ENCODE measurements around the gene TMUB2. TPM values are rescaled to one million over a fixed set of nuclear protein-coding genes. Genes with fewer than 3 reads are reported as not detected.

TMUB2 gene
- total and polyA plus RNA-seq, 9 of the 15 experiments (the other 6 are each of a cell fraction or from before 2014, with no cell fraction given): 4.1 to 29.8 (median 16.3) TPM

DNA sequence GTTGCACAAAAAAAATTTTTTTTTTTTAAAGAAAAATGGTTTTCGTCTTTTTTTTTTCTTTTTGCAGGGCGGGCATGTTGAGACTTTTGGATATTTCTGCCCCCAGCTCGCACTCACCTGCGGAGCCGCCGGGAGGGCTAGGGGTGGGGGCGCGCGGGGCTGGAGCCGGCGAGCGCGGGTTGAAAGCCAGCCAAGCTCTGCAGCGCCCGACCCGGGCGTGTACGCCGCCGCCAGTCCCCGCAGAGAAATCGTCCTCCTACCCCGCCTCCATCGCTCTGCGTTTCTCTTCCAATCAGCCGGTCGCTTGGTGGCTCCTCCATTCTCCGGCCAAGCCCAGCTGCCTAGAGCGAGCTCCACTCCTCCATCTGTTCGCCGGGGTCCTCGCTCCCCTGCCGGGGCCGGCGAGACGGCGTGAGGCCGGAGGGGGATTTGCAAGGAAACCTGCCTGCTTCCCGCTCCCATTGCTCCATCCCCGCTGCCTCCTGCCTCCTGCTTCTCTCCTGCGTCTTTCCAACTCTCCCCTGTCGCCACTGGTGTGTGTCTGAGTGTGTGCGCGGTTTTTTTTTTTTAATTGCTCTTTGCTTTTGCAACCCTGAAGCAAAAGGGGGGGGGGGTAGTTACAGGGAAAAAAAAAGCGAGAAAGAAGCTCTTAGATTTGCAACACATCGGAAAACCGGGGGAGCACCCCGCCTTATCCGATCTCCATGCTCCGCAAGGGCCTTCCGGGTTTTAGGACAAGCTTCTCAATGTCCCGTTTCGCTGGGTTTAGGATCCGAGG is 34.5 kb downstream of the TMUB2 start (continued):
- TF ChIP-seq, protein P1, sequence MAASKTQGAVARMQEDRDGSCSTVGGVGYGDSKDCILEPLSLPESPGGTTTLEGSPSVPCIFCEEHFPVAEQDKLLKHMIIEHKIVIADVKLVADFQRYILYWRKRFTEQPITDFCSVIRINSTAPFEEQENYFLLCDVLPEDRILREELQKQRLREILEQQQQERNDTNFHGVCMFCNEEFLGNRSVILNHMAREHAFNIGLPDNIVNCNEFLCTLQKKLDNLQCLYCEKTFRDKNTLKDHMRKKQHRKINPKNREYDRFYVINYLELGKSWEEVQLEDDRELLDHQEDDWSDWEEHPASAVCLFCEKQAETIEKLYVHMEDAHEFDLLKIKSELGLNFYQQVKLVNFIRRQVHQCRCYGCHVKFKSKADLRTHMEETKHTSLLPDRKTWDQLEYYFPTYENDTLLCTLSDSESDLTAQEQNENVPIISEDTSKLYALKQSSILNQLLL (CRISPR knock-in tag; IDR thresholded peaks at IDR 0.05; ENCODE audit: borderline replicate concordance): no peak
- no peak for TF ChIP-seq ZNF133 (CRISPR knock-in tag; IDR thresholded peaks at IDR 0.05)
- TF ChIP-seq, protein P2, sequence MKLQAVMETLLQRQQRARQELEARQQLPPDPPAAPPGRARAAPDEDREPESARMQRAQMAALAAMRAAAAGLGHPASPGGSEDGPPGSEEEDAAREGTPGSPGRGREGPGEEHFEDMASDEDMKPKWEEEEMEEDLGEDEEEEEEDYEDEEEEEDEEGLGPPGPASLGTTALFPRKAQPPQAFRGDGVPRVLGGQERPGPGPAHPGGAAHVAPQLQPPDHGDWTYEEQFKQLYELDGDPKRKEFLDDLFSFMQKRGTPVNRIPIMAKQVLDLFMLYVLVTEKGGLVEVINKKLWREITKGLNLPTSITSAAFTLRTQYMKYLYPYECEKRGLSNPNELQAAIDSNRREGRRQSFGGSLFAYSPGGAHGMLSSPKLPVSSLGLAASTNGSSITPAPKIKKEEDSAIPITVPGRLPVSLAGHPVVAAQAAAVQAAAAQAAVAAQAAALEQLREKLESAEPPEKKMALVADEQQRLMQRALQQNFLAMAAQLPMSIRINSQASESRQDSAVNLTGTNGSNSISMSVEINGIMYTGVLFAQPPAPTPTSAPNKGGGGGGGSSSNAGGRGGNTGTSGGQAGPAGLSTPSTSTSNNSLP (IDR thresholded peaks at IDR 0.05; ENCODE audit: borderline replicate concordance, low read depth, low read length): no peak
- TF ChIP-seq, protein P3, sequence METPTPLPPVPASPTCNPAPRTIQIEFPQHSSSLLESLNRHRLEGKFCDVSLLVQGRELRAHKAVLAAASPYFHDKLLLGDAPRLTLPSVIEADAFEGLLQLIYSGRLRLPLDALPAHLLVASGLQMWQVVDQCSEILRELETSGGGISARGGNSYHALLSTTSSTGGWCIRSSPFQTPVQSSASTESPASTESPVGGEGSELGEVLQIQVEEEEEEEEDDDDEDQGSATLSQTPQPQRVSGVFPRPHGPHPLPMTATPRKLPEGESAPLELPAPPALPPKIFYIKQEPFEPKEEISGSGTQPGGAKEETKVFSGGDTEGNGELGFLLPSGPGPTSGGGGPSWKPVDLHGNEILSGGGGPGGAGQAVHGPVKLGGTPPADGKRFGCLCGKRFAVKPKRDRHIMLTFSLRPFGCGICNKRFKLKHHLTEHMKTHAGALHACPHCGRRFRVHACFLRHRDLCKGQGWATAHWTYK (CRISPR knock-in tag; IDR thresholded peaks at IDR 0.05): no peak
- TF ChIP-seq YY1 (IDR thresholded peaks at IDR 0.05; ENCODE audit: borderline replicate concordance in 1 of 3, control insufficient read depth in 1 of 3, extremely low read depth in 1 of 3, insufficient read depth in 3 of 3, insufficient read length in 1 of 3, insufficient replicate concordance in 2 of 3, low read depth in 1 of 3, low read length in 2 of 3): peak in 2 of 3 experiments; percentile 54 to 76
- no peak for TF ChIP-seq PML (IDR thresholded peaks at IDR 0.05; ENCODE audit: low read length)
- 0 out of 4 replicates have a peak, but pooled peaks of 1 of the 2 experiments have one; percentile 29 for TF ChIP-seq NONO (IDR thresholded peaks at IDR 0.05; ENCODE audit: low read depth in 2 of 2, low read length in 1 of 2)
- TF ChIP-seq KDM5B (IDR thresholded peaks at IDR 0.05; ENCODE audit: insufficient replicate concordance, low read depth, low read length): peak; percentile 65
- TF ChIP-seq, protein P4, sequence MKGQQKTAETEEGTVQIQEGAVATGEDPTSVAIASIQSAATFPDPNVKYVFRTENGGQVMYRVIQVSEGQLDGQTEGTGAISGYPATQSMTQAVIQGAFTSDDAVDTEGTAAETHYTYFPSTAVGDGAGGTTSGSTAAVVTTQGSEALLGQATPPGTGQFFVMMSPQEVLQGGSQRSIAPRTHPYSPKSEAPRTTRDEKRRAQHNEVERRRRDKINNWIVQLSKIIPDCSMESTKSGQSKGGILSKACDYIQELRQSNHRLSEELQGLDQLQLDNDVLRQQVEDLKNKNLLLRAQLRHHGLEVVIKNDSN (CRISPR knock-in tag; IDR thresholded peaks at IDR 0.05): no peak
- TF ChIP-seq RBFOX2 (IDR thresholded peaks at IDR 0.05; ENCODE audit: low read depth, low read length): peak; percentile 59
- TF ChIP-seq, protein P5, sequence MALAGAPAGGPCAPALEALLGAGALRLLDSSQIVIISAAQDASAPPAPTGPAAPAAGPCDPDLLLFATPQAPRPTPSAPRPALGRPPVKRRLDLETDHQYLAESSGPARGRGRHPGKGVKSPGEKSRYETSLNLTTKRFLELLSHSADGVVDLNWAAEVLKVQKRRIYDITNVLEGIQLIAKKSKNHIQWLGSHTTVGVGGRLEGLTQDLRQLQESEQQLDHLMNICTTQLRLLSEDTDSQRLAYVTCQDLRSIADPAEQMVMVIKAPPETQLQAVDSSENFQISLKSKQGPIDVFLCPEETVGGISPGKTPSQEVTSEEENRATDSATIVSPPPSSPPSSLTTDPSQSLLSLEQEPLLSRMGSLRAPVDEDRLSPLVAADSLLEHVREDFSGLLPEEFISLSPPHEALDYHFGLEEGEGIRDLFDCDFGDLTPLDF (CRISPR knock-in tag; IDR thresholded peaks at IDR 0.05): no peak
- TF ChIP-seq, protein P6, sequence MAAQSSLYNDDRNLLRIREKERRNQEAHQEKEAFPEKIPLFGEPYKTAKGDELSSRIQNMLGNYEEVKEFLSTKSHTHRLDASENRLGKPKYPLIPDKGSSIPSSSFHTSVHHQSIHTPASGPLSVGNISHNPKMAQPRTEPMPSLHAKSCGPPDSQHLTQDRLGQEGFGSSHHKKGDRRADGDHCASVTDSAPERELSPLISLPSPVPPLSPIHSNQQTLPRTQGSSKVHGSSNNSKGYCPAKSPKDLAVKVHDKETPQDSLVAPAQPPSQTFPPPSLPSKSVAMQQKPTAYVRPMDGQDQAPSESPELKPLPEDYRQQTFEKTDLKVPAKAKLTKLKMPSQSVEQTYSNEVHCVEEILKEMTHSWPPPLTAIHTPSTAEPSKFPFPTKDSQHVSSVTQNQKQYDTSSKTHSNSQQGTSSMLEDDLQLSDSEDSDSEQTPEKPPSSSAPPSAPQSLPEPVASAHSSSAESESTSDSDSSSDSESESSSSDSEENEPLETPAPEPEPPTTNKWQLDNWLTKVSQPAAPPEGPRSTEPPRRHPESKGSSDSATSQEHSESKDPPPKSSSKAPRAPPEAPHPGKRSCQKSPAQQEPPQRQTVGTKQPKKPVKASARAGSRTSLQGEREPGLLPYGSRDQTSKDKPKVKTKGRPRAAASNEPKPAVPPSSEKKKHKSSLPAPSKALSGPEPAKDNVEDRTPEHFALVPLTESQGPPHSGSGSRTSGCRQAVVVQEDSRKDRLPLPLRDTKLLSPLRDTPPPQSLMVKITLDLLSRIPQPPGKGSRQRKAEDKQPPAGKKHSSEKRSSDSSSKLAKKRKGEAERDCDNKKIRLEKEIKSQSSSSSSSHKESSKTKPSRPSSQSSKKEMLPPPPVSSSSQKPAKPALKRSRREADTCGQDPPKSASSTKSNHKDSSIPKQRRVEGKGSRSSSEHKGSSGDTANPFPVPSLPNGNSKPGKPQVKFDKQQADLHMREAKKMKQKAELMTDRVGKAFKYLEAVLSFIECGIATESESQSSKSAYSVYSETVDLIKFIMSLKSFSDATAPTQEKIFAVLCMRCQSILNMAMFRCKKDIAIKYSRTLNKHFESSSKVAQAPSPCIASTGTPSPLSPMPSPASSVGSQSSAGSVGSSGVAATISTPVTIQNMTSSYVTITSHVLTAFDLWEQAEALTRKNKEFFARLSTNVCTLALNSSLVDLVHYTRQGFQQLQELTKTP (IDR thresholded peaks at IDR 0.05; ENCODE audit: low read depth in 1 of 2, partially characterized antibody in 2 of 2): no peak

All from K562 (cell line).